ENCODE measurements around the gene KPRP. TPM values are rescaled to one million over a fixed set of nuclear protein-coding genes. Genes with fewer than 3 reads are reported as not detected.

The KPRP gene
- total RNA-seq, 2 experiments from 2014 or later: not detected

DNA sequence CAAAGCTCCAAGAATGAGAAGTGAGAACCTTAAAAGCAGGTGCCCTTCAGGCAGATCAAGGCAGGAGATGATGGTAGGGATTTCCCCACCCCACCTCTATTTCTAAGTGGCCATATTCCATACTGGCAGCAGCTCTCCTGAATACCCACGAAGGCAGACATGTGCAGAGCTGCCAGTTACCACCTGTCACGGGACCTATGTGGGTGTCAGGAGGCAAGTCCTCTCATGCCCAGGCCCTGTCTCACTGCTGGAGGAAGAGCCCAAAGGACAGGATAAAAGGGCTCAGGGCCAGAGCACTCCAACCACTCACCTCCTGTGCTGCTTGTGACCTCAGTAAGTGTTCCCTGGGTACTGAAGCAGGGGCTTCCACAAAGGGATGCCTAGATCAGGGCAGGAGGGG is 53.2 kb downstream of the KPRP start:
- Mint-ChIP-seq H3K4me3 (no peak overlapping the region), H3K36me3 (ENCODE audit: low read depth) (no peaks in the 10 kb centered on the region), H3K4me1 (ENCODE audit: low read depth) (no peaks in the 10 kb centered on the region), H3K27me3 (peaks cover 24% of the 10 kb centered on the region), H3K27ac (no peak overlapping the region), H3K9me3 (peaks cover 3% of the 10 kb centered on the region)
- Histone ChIP-seq H3K4me3 (ENCODE audit: low read length) (no peak overlapping the region), H3K27ac (ENCODE audit: low read depth in 1 of 2, low read length in 2 of 2) (no peak overlapping the region), H3K27me3 (ENCODE audit: control insufficient read depth in 1 of 2, insufficient read depth in 2 of 2, low read length in 2 of 2) (peaks cover 5 to 6% of the 10 kb centered on the region in 2 experiments), H3K36me3 (ENCODE audit: insufficient read depth, low read length) (no peaks in the 10 kb centered on the region), H3K4me1 (ENCODE audit: insufficient read depth, low read length) (no peaks in the 10 kb centered on the region), H3K9me3 (ENCODE audit: control insufficient read depth in 1 of 2, insufficient read depth in 1 of 2, low read length in 2 of 2) (no peaks in the 10 kb centered on the region)
- POLR2A ChIA-PET: no interaction called here
- CTCF ChIA-PET: no interaction called here
- DNase-seq: no peak
- TF ChIP-seq, protein P1, sequence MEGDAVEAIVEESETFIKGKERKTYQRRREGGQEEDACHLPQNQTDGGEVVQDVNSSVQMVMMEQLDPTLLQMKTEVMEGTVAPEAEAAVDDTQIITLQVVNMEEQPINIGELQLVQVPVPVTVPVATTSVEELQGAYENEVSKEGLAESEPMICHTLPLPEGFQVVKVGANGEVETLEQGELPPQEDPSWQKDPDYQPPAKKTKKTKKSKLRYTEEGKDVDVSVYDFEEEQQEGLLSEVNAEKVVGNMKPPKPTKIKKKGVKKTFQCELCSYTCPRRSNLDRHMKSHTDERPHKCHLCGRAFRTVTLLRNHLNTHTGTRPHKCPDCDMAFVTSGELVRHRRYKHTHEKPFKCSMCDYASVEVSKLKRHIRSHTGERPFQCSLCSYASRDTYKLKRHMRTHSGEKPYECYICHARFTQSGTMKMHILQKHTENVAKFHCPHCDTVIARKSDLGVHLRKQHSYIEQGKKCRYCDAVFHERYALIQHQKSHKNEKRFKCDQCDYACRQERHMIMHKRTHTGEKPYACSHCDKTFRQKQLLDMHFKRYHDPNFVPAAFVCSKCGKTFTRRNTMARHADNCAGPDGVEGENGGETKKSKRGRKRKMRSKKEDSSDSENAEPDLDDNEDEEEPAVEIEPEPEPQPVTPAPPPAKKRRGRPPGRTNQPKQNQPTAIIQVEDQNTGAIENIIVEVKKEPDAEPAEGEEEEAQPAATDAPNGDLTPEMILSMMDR (IDR thresholded peaks at IDR 0.05): no peak
- no peak for ATAC-seq (ENCODE audit: poor library complexity)
- intact Hi-C loops (cut with DNase I, micrococcal nuclease): no loop called here

Other genes with a start within 250 kb of the KPRP start
- not detected for gene LCE5A, start 247.2 kb upstream of the KPRP start, total RNA-seq
- gene CRCT1, start 243.5 kb upstream of the KPRP start, total RNA-seq: not detected
- gene LCE3E, start 191.2 kb upstream of the KPRP start, total RNA-seq: not detected
- gene LCE3D, start 177.5 kb upstream of the KPRP start, total RNA-seq: not detected
- not detected for gene LCE3C, start 157.8 kb upstream of the KPRP start, total RNA-seq
- gene LCE3B, start 144.2 kb upstream of the KPRP start, total RNA-seq: not detected
- not detected for gene LCE3A, start 134.9 kb upstream of the KPRP start, total RNA-seq
- gene LCE2D, start 94.6 kb upstream of the KPRP start, total RNA-seq: not detected
- gene LCE2C, start 82.7 kb upstream of the KPRP start, total RNA-seq: not detected
- gene LCE2B, start 71.9 kb upstream of the KPRP start, total RNA-seq: not detected
- gene LCE2A, start 59.7 kb upstream of the KPRP start, total RNA-seq: not detected
- not detected for gene LCE4A, start 49.9 kb upstream of the KPRP start, total RNA-seq
- not detected for gene LCE1F, start 17.1 kb downstream of the KPRP start, total RNA-seq
- not detected for gene LCE1E, start 28.2 kb downstream of the KPRP start, total RNA-seq
- not detected for gene LCE1D, start 38.7 kb downstream of the KPRP start, total RNA-seq
- not detected for gene LCE1C, start 48.6 kb downstream of the KPRP start, total RNA-seq
- not detected for gene LCE1B, start 53.9 kb downstream of the KPRP start, total RNA-seq
- not detected for gene LCE1A, start 69.4 kb downstream of the KPRP start, total RNA-seq
- gene LCE6A, start 84.8 kb downstream of the KPRP start, total RNA-seq: not detected
- not detected for gene LCE7A, start 102.0 kb downstream of the KPRP start, total RNA-seq
- not detected for gene SMCP, start 120.3 kb downstream of the KPRP start, total RNA-seq
- gene IVL, start 150.5 kb downstream of the KPRP start, total RNA-seq: not detected
- gene SPRR5, start 189.2 kb downstream of the KPRP start, total RNA-seq: not detected
- not detected for gene SPRR4, start 212.6 kb downstream of the KPRP start, total RNA-seq
- gene SPRR1A, start 226.1 kb downstream of the KPRP start, total RNA-seq: not detected
- not detected for gene SPRR3, start 243.7 kb downstream of the KPRP start, total RNA-seq

Measured in CD4-positive, alpha-beta T cell (primary cell).